ENCODE data around the gene DNAJC4.
"Not testable (repeated sequence)": the region's sequence is repeated elsewhere in the genome, so short reads cannot be mapped to it uniquely, and the experiment has no call there.

The DNAJC4 gene

DNA sequence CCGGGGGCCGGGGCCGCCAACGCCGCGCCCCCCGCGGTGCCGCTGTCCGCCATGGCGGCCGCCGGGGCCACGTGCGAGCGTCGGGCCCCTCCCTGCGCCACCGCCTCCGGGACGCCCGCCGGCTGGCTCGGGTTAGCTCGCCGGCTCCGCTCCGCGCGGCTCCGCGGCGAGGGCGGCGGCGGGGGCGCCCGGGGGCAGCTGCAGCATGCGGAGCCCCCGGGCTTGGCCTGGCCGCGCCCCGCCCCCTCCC lies 16.2 kb downstream of the DNAJC4 start:
- not testable (repeated sequence) for DNase-seq

DNA sequence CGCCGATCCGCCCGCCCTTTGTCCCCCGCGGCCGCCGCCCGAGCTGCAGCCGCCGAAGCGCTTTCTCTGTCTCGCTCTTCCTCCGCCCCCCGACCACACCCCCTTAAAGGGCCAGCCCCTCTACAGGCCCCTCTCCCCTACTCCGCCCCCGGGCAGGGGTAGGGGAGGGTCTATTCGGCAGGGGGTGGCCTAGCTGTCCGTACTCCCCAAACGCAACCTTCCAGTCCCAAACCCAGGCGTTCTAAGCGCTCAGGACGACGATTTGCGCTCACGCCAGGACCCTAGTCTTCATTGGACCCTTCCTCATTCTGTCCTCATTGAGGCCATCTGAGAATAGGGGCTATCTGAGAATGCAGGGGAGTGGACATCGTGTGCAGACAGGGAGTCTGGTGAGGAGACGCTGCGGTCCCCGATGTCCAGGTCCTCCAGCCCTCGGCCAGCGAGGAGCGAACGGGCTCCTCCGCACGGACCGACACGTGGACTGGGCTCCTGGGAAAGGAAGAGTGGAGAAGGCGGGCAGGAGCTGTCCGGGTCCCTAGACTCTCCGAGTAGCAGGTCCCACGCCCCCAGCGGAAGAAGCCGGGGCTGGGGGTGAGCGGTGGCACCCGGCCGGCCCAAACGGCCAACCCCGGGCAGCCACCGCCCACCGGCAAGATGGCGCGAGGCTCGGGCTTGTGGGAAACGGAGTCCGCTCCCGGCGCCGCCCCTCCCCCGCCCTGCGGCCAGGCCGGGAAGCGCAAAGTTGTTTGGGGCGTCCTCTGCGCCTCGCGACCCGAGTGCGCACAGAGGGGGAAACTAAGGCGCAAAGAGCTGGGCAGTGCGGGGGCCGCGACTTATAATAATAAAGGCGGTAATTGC lies 16.8 kb downstream of the DNAJC4 start, which contains the start of gene PPP1R14B:
PPP1R14B (minus strand) TSS at position 73 of the 858 bp plus-strand sequence. CDS start 270 bp downstream, outside the sequence.
- peak; percentile 93 for DNase-seq

DNA sequence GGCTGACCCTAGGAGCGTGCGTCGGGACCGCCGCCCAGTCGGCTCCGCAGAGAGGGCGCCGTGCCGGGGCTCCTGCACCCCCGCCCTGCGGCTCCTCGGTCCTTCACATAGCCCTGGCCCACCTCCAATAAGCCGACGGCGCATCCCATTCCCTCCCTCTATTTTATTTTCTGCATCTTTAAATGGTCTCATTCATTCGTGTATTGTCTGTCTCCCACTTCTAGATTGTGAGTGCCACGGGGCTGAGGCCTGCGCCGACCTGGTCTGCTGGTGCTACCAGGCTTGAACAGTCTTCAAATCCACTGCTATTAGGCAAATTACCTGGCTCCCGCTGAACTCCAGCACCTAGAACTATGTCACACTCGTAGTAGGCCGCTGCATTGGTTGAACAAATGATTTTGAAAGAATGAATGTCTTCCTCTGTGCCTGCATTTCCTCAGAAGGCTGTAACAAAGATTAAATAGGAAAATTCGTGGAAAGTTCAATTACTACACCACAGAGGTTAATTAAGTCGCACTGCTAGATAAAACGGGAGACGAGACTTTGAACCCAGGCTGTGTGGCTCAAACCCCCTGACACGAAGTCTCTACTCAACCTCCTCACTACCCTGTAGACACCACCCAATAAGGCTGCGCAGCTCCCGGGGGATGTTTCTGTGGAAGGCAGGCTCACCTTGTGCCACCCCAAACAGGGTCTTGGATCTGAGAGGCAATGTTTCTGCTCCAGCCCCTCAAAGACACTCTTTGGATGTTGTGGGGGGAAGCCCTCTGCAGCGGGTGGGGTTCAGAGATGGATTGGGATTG lies 17.6 kb downstream of the DNAJC4 start:
- peak; percentile 50 for DNase-seq

DNA sequence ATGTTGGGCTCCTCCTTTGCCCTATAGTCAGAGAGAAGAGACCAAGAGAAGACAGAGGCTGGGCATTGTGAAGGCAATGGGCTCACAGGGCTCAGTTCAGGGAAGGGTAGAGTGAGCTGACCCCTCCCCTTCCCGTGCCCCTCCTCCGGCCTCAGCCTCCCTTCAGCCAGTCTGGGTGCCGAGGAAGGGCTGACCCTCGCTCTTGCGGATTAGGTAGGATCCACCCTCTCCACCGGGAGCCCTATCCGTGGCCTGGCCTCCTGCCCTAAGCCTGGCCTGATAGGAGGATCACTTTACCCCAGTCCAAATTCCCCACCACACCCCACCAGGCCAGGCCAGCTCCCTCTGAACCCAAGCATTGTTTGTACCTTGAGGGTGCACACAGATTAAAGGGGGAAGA lies 18.2 kb downstream of the DNAJC4 start:
- DNase-seq, result no peak

DNA sequence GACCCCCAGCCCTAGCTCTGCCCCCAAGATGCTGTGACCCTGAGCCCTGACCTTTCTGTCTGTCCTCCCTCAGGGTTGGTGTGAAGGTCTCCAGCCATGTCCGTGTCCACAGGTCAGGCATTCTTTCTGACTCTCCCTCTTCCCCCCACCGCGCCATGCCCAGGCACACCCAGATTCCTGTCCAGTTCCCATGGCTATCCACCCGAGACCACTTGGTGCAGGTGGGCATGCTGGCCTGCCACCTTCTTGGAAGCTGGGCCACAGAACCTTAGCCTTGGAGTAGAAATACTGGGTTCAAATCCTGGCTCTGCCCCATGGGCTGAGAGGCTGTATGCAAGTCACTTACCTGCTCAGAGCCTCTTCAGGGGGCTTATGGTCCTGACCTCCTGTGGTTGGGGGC lies 18.7 kb downstream of the DNAJC4 start:
- no peak for DNase-seq

DNA sequence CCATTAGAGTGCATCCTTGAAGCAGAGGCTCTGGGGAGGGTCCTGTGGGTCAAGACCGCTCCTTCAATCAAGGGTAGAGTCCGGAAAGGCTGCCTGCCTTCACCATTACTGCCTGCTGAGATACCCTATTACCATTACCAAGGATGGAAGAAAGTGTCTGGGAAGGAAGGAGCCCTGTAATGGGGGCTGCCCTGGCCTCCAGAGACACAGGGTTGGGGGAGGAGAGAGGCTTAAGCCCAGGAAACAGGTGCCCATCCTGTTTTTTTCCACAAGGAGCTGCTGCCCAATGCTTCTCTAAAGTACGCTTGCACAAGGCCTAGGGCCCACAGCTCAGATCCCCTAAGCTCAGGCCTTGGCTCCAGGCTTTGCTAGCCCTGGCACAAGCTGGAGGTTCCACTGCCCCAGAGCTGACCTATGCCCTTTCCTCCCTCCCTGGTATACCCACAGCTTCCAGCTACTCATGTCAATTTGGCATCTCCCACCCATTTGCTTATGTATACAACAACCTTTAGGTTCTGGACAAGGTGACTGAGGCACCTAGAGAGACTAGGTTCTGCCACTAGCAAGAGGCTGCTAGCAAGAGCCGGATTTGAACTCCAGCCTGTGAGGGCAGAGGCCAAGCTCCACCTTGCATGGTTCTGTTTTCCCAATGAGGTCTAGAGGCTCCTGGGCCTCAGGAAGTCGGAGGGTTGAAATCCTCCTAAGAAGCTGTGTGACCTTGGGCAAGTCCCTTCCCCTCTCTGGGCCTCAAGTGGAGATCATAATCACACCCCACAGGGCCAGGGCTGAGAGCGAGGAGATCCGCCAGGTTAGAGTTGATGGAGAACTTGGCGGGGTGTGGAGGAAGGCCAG lies 19.4 kb downstream of the DNAJC4 start:
- no peak for DNase-seq

DNA sequence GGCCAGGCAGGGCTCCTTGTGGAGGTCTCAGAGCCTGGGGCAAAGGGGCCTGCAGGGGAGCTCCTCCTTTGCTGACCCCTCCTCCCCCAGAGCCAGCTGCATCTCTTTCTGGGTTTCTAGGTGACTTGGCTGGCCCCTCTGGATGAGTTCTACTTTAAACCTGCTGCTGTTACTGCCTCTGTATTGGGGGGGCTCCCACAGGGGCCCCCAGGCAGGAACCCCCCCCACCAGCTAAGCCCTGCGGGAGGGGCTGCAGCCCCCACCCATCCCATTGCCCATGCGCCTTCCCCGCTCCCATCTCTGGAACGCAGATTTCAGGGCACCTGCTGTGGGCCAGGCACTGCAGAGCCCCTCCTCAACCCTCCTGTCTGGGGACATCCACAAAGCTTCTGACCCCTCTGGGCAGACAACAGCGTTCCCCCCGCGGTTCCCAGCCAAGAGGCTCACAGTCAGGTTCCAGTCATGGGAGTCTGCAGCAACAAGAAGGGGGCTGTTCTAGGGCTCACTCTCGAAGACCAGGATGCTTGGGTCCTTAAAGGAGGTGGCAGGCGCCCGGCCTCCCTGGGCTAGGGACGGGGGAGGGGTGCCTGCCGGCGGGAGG lies 20.2 kb downstream of the DNAJC4 start:
- no peak for DNase-seq

DNA sequence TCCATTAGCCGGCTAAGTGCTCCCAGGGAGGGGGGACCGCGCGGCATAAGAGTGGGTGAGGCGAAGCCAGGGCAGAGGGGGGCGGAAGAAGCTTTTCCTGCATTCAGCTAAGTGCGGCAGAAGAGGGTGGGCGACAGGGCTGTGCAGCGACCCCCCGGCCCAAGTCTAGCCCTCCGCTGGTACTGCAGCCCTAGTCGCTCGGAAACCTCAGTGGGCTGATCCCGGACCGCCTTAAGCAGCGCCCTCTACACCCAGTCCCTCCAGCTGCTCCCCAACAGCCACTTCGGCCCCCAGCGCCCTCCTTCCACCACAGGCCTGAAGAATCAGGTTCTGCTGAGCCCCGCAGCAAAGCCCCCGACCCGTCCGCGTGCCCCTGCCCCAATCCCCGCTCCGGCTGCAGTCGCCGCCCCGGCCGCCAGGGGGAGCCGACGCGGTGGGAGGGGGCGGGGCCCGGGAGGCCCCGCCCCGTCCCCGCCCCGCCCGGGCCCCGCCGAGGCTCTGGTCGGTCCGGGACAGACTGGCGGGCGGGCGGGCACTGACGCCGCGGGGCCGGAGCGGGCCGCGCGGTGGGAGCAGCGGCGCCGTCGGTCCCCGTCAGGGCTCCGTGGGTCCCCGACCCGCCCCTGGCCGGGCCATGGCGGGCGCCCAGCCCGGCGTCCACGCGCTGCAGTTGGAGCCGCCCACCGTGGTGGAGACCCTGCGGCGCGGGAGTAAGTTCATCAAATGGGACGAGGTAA lies 20.8 kb downstream of the DNAJC4 start, which contains the start of gene PLCB3:
PLCB3 (plus strand) TSS at position 515 of the 737 bp plus-strand sequence; CDS start at position 635, 120 bp downstream.
- DNase-seq, result peak; percentile 63

DNA sequence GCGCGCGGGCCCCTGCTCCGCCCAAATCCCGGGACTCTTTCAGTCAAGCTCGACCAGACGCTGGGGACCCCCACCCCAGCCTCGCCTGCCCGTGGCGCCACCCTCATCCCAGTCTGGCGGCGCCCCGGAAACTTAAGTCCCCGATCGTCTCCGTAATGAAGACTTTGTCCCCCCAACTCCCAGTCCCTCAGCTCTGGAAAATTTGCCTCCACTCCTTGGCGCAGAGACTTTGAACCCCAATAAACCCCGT lies 21.3 kb downstream of the DNAJC4 start:
- peak; percentile 30 for DNase-seq

DNA sequence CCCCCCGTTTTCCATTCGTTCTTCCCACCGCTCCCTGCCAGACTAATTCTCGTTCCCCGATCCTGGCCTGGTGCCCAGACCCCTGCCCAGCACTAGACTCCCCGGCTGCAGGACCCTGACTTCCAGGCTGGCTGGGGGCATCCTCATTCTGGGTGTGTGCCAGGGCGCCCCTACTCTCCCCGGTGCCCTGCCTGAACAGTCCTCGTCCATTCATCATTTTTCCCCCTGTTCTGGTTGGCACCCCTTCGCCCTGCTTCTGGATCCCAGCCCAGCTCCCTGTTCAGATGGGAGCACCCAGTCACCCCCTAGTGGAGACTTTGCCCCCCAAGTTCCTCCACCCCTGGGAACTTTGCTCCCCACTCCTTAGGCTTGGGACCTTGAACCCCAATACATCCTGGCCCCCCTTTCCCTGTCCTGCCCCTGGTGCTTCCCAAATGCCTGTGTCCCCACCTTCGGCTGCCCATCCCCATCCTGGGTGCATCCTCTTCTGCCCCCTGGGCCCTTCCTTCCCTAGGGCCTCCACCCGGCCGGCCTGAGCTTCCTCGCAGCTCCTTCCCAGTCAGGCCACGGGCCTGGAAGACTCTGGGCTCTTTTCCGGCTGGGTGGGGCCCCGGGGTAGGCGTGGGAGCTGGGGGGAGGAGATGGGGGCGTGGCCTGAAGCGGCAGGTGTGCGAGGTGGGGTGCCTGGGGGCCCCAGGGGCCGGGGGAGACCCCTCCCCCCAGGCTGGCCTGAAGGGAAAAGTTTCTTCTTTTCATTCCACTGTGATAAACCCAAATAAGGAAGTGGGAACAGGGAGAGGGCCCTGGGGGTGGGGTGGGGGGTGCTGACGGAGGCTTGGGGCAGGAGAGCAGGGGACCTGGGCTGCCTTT lies 21.9 kb downstream of the DNAJC4 start:
- peak; percentile 64 for DNase-seq

DNA sequence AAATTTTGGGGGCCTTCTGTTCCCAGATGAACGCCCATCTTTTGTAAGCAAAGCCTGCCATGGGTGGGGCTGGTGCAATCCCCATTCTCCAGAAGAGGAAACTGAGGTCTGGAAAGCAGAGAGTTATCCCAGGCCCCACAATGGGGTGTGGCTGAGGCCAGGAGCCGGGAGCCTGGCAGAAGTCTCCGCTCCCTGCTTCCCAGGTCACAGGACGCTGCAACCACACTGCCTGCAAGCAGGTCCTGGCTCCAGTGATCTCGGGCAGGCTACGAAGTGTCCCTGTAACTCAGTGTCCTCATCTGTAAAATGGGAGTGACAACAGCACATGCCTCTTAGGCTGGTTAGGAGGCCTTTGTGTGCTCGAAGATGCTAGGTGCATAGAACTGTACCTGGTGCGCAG lies 22.7 kb downstream of the DNAJC4 start:
- no peak for DNase-seq

DNA sequence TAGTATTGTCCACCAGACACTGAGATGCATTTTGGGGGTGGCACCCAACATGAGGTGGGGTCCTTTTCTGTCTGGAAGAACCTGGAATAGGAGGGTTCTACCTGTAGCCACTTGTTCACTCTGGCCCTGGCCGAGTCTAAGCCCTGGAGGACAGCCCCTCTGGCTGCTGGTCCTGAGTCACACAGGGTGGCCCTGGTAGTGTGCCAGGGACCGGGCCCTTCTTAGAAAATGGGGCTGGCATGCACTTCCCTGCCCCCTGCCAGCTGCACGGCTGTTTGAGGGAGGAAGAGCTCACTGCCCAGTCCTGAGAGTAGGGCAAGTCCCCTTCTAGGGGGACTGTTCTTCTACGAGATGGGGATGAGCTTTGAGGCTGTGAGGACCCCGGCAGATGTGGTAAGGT lies 23.1 kb downstream of the DNAJC4 start:
- no peak for DNase-seq

DNA sequence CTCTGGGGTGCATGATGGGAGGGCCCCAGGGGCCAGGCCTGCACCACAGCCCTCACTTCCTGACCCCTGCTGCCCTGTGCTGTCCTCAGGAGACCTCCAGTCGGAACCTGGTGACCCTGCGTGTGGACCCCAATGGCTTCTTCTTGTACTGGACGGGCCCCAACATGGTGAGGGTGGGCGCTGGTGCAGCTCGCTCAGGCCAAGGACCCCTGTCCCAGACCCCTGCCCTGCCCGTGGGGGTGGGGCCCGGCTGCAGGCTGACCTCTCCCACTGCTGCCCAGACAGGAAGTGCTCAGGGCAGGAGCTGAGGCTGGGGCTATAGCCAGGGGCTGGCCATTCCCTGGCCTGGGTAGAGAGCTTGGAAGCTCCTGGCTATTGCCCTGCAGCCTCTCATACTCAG lies 24.0 kb downstream of the DNAJC4 start:
- DNase-seq, result no peak

DNA sequence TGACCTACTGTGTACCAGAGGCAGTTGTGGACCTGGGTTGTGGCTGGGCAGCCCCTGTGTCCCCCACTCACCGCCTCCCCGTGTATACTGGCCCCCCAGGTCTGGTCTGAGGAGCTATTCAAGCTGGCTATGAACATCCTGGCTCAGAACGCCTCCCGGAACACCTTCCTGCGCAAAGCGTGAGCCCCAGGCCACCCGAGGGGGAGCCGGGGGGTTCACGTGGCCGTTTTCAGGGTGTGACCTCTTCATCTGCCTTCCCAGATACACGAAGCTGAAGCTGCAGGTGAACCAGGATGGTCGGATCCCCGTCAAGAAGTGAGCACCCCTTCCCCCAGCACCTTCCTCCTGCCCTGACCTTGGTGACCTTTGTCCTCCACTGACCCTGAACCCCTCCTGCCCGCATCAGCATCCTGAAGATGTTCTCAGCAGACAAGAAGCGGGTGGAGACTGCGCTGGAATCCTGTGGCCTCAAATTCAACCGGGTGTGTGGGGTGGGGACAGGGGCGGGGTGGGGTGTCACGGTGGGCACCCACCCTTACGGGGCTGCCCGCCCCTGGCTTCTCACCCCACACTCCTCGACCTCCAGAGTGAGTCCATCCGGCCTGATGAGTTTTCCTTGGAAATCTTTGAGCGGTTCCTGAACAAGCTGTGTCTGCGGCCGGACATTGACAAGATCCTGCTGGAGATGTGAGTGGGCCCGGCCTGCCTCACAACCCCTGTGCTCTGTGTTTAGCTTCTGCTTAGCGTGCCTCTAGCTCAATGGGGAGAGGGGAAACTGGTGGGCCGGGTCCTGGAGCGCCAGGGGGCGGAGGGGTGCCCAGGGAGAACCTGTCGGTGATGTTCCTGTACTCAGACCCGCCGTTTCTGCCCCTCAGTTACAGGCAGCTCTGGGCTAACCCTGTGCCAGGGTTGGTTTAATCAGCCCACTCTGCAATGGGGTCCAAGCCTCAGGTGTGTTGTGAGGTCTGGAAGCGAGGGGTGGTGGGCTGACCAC lies 25.1 kb downstream of the DNAJC4 start:
- DNase-seq, result no peak

DNA sequence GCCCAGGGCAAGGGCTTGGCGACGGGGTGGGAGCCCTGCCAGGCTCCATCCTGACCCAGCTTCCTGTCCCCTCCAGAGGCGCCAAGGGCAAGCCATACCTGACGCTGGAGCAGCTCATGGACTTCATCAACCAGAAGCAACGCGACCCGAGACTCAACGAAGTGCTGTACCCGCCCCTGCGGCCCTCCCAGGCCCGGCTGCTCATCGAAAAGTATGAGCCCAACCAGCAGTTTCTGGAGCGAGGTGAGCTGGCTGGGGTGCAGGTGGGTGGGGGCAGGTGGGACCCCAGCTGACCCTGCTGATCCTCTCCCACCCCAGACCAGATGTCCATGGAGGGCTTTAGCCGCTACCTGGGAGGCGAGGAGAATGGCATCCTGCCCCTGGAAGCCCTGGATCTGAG lies 26.0 kb downstream of the DNAJC4 start:
- DNase-seq, result no peak

DNA sequence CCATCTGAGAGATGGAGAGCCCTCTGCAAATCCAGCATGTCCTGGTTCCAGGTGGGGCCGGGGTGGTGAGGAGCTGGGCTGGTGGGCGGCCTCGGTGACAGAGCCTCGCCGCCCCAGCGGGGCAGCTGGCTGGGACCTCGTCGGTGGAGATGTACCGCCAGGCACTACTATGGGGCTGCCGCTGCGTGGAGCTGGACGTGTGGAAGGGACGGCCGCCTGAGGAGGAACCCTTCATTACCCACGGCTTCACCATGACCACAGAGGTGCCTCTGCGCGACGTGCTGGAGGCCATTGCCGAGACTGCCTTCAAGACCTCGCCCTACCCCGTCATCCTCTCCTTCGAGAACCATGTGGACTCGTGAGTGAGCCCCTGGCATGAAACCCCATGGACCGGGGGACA lies 28.0 kb downstream of the DNAJC4 start:
- no peak for DNase-seq

DNA sequence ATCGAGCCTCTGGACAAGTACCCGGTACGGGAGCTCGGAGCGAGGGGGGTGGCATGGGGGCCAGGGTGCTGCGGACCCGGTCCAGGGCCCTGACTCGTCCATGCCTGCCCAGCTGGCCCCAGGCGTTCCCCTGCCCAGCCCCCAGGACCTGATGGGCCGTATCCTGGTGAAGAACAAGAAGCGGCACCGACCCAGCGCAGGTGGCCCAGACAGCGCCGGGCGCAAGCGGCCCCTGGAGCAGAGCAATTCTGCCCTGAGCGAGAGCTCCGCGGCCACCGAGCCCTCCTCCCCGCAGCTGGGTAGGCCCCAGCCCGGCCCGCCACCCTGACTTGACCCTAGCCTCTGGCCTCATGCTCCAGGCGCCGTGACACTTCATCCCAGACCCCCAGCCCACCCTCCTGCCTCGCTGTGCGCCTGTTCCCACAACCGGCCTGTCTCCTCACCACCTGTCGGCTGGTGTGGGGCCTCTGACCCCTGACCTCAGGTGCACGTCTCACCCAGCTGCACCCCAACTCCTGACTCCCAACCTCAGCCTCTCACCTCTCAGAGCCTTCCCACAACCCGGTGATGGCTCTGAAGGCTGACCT lies 28.7 kb downstream of the DNAJC4 start:
- DNase-seq, result no peak

DNA sequence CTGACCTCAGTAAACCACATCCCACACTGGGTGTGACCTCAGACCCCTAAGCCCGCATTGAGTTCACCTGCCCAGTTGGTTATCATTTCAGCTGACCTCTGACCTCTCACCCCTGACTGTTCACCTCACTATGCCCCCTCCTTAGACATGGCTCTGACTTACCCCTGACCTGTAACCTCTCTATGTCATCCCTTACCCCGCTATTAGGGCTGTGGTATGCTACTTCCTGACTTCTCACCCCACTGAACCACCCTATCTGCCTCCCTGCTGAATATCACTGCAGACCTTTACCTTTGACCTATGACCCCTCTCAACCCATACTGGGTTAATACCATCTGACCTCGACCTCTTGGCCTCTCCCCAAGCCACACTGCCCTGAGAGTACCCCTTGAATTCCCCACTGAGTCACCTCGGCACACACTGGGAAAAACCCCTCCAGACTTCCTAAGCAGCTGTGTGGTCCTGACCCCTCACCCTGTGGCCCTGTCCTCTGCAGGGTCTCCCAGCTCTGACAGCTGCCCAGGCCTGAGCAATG lies 29.3 kb downstream of the DNAJC4 start:
- DNase-seq, result no peak

DNA sequence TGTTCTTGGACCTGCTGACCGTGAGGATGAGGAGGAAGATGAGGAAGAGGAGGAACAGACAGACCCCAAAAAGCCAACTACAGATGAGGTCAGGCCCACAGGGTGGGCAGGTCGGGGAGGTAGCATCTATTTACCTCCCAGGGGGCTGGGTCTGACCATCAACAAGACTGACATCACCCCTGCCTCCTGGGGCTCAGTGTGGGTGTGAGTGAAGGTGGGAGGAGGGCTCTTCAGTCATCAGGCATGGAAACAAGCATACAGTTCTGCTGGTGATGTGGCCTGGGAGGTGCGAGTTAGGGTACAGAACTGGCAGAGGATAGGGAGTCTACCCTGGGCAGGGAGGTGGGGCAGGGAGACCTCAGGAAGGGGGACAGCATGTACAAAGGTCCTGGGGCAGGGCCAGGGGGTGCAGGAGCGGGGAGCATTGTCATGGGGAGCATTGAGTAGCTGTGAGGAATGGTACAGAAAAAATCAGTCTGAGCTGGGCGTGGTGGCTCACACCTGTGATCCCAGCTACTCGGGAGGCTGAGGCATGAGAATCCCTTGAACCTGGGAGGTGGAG lies 29.9 kb downstream of the DNAJC4 start:
- no peak for DNase-seq

Data from NCI-H146 (cell line).